Progenitor cell of endocrine pancreas (in vitro differentiated cells): Measurements from ENCODE around the gene GOLPH3L. TPM values are rescaled to one million over a fixed set of nuclear protein-coding genes. Genes with fewer than 3 reads are reported as not detected.
A peak's percentile ranks its signal among the peaks of the same experiment; 100 is the strongest.
"Not testable (repeated sequence)": the region's sequence is repeated elsewhere in the genome, so short reads cannot be mapped to it uniquely, and the experiment has no call there.

Experiments used
- DNase-seq: peaks from one replicate; pipeline ENCODE4 v3.0.0; 2021; ENCODE audit warnings: low spot score; ENCODE audit not compliant: unreplicated experiment
- H3K27ac Mint-ChIP-seq: 2 replicates; pipeline ENCODE4 v1.8.0; 2021; ENCODE audit warnings: mild to moderate bottlenecking, moderate library complexity, mixed read lengths
- H3K27me3 Mint-ChIP-seq: 2 replicates; pipeline ENCODE4 v1.8.0; 2021; ENCODE audit warnings: mixed read lengths
- H3K36me3 Mint-ChIP-seq: 2 replicates; pipeline ENCODE4 v1.8.0; 2022; ENCODE audit warnings: mixed read lengths; ENCODE audit not compliant: insufficient read depth
- H3K4me1 Mint-ChIP-seq: 2 replicates; pipeline ENCODE4 v1.8.0; 2021; ENCODE audit warnings: low read depth, mixed read lengths
- H3K4me3 Mint-ChIP-seq: 2 replicates; pipeline ENCODE4 v1.8.0; 2021; ENCODE audit warnings: low read depth, mild to moderate bottlenecking, moderate library complexity, mixed read lengths
- H3K9me3 Mint-ChIP-seq: 2 replicates; pipeline ENCODE4 v1.8.0; 2021; ENCODE audit warnings: low read depth, mixed read lengths
- total RNA-seq: library from RNA; stranded (reverse); gene quantifications from 2 replicates; pipeline ENCODE4 v1.2.1, GENCODE V29; 2021
- TF ChIP-seq, protein P1 (sequence below): fragments of 200-600 bp; sonication (generic); IDR thresholded peaks from one replicate; pipeline ENCODE4 v1.5.0; 2021; ENCODE audit warnings: antibody characterized with exemption, mild to moderate bottlenecking; ENCODE audit not compliant: unreplicated experiment

GOLPH3L gene
- total RNA-seq, 1 donor from 2014 or later, result 31.9 TPM

- TF ChIP-seq, protein P1, sequence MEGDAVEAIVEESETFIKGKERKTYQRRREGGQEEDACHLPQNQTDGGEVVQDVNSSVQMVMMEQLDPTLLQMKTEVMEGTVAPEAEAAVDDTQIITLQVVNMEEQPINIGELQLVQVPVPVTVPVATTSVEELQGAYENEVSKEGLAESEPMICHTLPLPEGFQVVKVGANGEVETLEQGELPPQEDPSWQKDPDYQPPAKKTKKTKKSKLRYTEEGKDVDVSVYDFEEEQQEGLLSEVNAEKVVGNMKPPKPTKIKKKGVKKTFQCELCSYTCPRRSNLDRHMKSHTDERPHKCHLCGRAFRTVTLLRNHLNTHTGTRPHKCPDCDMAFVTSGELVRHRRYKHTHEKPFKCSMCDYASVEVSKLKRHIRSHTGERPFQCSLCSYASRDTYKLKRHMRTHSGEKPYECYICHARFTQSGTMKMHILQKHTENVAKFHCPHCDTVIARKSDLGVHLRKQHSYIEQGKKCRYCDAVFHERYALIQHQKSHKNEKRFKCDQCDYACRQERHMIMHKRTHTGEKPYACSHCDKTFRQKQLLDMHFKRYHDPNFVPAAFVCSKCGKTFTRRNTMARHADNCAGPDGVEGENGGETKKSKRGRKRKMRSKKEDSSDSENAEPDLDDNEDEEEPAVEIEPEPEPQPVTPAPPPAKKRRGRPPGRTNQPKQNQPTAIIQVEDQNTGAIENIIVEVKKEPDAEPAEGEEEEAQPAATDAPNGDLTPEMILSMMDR, result no peak
- Mint-ChIP-seq H3K4me3 (no peak overlapping the region), H3K27ac (no peak overlapping the region), H3K9me3 (no peaks in the 10 kb centered on the region), H3K4me1 (no peaks in the 10 kb centered on the region), H3K36me3 (no peaks in the 10 kb centered on the region), H3K27me3 (no peaks in the 10 kb centered on the region)
- no peak for DNase-seq
These were observed 21.4 kb upstream of the GOLPH3L start for GRCh38 chr1:150718225-150718891.

- not testable (repeated sequence) for H3K27me3 Mint-ChIP-seq, H3K36me3 Mint-ChIP-seq, H3K27ac Mint-ChIP-seq, DNase-seq, H3K9me3 Mint-ChIP-seq, H3K4me1 Mint-ChIP-seq, H3K4me3 Mint-ChIP-seq
These were observed 12.1 kb upstream of the GOLPH3L start for GRCh38 chr1:150709031-150709430.

DNA sequence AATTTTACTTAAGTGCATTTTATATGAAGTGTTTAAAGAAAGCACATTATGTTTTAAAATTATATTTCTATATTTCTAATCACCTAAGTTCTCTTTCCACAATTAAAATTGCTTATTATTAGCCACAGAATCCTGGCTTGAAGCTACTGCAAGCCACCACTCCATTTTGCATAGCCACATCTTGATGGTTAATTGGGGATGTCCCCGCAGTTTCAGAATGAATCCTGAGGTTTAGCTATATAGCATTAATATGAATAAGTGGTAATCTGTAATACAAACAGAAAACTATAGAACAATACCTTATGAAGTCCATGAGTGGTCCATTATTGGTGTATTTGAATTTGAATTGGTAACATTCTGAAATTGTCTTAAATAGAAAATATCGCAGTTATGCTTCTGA, 11.6 kb upstream of the GOLPH3L start:
- H3K27ac Mint-ChIP-seq, result no peak overlapping the region
- peaks cover 5% of the 10 kb centered on the region for H3K4me1 Mint-ChIP-seq
- H3K4me3 Mint-ChIP-seq, result no peak overlapping the region
- DNase-seq, result no peak
- H3K36me3 Mint-ChIP-seq, result no peaks in the 10 kb centered on the region
- TF ChIP-seq, protein P1, result no peak
- no peaks in the 10 kb centered on the region for H3K9me3 Mint-ChIP-seq
- no peaks in the 10 kb centered on the region for H3K27me3 Mint-ChIP-seq

GRCh38 chr1:150706091-150706490, 9.1 kb upstream of the GOLPH3L start:
- Mint-ChIP-seq H3K9me3 (no peaks in the 10 kb centered on the region), H3K36me3 (no peaks in the 10 kb centered on the region)

GRCh38 chr1:150703427-150703826, 6.5 kb upstream of the GOLPH3L start:
- TF ChIP-seq, protein P1, result no peak
- Mint-ChIP-seq H3K9me3 (no peaks in the 10 kb centered on the region), H3K4me3 (no peak overlapping the region), H3K36me3 (no peaks in the 10 kb centered on the region), H3K27ac (no peak overlapping the region), H3K27me3 (no peaks in the 10 kb centered on the region), H3K4me1 (peaks cover 4% of the 10 kb centered on the region)
- DNase-seq, result no peak

More at GRCh38 chr1:150706091-150706490, 9.1 kb upstream of the GOLPH3L start:
- no peak for DNase-seq
- Mint-ChIP-seq H3K27ac (no peak overlapping the region), H3K4me3 (no peak overlapping the region), H3K27me3 (no peaks in the 10 kb centered on the region), H3K4me1 (peaks cover 5% of the 10 kb centered on the region)
- TF ChIP-seq, protein P1, result no peak

DNA sequence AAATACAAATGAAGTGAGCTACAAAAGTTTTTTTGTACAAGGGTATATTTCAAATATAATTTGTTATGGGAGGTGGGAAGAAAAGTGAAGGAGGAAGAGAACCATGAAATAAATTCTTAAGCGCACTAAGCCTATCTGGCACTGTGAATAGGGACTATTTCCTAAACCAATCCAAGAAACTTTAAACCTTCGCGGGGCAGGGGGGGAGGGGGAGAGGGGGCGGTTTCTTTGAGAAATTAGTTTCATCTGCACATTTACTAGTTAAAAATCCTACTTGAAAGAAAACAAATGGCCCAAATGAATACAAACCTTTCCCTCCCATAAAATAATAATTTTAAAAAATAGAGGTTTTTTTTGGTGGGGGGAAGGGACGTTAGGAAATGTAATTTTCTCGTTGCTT, 364 bp downstream of the GOLPH3L start:
- TF ChIP-seq, protein P1, result no peak
- Mint-ChIP-seq H3K27me3 (no peaks in the 10 kb centered on the region), H3K27ac (peak overlapping the region; percentile 97), H3K36me3 (peaks cover 11% of the 10 kb centered on the region), H3K9me3 (no peaks in the 10 kb centered on the region), H3K4me1 (peaks cover 12% of the 10 kb centered on the region), H3K4me3 (peak overlapping the region; percentile 94)
- no peak for DNase-seq
